Mesothelial cell of epicardium (in vitro differentiated cells): ENCODE results near the gene SMIM35. TPM values are rescaled to one million over a fixed set of nuclear protein-coding genes. Genes with fewer than 3 reads are reported as not detected.

Source experiments
- DNase-seq, 2 experiments: peaks; one replicate each; pipeline ENCODE4 v3.0.0; 2021; ENCODE audit warnings: low spot score in 2 of 2; ENCODE audit not compliant: unreplicated experiment in 2 of 2
- H3K27ac Mint-ChIP-seq: 2 replicates; pipeline ENCODE4 v1.8.0; 2021; ENCODE audit warnings: mixed read lengths
- H3K27me3 Mint-ChIP-seq: 2 replicates; pipeline ENCODE4 v1.8.0; 2021; ENCODE audit warnings: low read depth, mixed read lengths
- H3K36me3 Mint-ChIP-seq: 2 replicates; pipeline ENCODE4 v1.8.0; 2021; ENCODE audit warnings: mixed read lengths
- H3K4me1 Mint-ChIP-seq: 2 replicates; pipeline ENCODE4 v1.8.0; 2021; ENCODE audit warnings: mixed read lengths
- H3K4me3 Mint-ChIP-seq: 2 replicates; pipeline ENCODE4 v1.8.0; 2021; ENCODE audit warnings: mild to moderate bottlenecking, moderate library complexity, mixed read lengths
- H3K9me3 Mint-ChIP-seq: 2 replicates; pipeline ENCODE4 v1.8.0; 2021; ENCODE audit warnings: mixed read lengths
- total RNA-seq: library from RNA; stranded (reverse); gene quantifications from 3 replicates; pipeline ENCODE4 v1.2.1, GENCODE V29; 2021
- TF ChIP-seq, protein P1 (sequence below): fragments of 200-600 bp; sonication (generic); IDR thresholded peaks from one replicate; pipeline ENCODE4 v1.5.0; 2021; ENCODE audit warnings: antibody characterized with exemption; ENCODE audit not compliant: unreplicated experiment

SMIM35 gene
- total RNA-seq, 1 donor from 2014 or later: not detected

DNA sequence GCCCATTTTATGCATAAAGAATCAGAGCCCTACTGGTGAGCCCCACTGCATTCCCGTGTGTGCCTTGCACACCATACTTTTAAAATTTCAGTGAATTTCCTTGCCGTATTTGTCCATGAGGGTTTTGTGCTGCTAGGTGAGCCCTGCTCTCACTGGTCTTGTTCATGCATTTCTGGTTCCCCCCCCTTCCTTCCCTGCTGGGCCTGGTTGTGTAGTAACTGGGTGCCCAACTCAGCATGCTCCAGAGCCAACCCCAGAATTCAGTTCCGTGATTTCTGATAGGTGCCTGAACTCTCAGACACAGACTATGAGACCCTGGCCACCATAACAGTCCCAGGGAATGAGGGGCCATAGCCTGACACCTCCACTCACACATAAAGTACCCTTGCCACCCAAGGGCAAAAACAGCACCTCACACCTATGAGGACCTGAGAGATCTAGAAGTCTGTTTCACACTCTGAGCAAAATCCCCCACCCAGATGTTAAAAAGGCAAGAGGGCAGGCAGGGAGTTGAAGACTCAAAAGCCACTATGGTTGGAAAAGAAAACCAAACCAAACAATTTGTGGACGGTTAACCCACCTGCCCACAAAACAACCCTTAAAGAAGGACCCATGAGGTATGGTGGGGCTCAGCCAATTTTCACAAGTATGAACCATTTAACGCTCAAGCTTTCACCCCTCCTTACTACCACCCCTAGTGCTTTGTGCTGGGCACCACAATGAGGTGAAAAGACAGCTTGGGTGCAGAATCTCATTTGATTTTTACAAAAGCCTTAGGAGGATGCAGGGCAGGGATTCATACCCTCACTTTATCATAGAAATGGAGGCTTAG is 117.4 kb downstream of the SMIM35 start:
- Mint-ChIP-seq H3K9me3 (no peaks in the 10 kb centered on the region), H3K36me3 (no peaks in the 10 kb centered on the region), H3K4me1 (peaks cover 3% of the 10 kb centered on the region), H3K27me3 (peaks cover 55% of the 10 kb centered on the region), H3K27ac (no peak overlapping the region), H3K4me3 (no peak overlapping the region)
- TF ChIP-seq, protein P1, sequence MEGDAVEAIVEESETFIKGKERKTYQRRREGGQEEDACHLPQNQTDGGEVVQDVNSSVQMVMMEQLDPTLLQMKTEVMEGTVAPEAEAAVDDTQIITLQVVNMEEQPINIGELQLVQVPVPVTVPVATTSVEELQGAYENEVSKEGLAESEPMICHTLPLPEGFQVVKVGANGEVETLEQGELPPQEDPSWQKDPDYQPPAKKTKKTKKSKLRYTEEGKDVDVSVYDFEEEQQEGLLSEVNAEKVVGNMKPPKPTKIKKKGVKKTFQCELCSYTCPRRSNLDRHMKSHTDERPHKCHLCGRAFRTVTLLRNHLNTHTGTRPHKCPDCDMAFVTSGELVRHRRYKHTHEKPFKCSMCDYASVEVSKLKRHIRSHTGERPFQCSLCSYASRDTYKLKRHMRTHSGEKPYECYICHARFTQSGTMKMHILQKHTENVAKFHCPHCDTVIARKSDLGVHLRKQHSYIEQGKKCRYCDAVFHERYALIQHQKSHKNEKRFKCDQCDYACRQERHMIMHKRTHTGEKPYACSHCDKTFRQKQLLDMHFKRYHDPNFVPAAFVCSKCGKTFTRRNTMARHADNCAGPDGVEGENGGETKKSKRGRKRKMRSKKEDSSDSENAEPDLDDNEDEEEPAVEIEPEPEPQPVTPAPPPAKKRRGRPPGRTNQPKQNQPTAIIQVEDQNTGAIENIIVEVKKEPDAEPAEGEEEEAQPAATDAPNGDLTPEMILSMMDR: no peak
- peak in 1 of 2 experiments; percentile 6 for DNase-seq

DNA sequence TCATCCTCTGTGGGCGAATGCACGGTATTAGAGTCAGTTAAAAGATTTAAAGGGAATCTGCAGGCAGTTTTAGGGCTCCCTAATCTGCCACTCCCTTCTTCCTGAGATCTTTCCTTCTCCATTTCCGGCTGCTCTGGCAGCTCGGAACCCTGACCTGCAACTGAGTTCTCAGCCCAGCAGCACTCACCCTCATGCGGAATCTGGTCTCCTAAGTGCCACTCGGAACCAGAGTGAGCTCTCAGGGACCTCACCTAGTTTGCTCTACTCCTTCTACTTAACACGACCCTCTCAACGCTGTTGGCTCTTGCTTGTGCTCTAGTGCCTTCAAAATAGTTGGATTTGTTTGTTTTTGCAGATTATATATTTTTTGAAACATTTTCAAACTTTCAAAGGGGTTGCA is 119.9 kb downstream of the SMIM35 start:
- DNase-seq: peak in 1 of 2 experiments; percentile 11
- H3K4me3 Mint-ChIP-seq: no peak overlapping the region
- H3K27me3 Mint-ChIP-seq: peaks cover 45% of the 10 kb centered on the region
- no peaks in the 10 kb centered on the region for H3K9me3 Mint-ChIP-seq
- no peaks in the 10 kb centered on the region for H3K4me1 Mint-ChIP-seq
- TF ChIP-seq, protein P1: no peak
- H3K27ac Mint-ChIP-seq: no peak overlapping the region
- no peaks in the 10 kb centered on the region for H3K36me3 Mint-ChIP-seq

DNA sequence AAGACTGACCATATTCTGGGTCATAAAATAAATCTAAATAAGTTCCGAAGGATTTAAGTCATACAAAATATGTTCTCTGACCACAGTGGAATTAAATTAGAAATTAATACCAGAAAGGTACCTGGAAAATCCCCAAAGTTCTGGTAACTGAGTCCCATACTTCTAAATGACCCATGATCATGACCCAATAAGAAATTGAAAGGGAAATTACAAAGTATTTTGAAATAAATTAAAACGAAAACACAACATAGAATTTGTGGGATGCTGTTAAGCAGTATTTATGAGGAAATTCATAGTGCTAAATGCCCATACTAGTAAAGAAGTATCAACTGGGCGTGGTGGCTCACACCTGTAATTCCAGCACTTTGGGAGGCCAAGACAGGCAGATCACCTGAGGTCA is 123.9 kb downstream of the SMIM35 start:
- no peaks in the 10 kb centered on the region for H3K4me1 Mint-ChIP-seq
- H3K9me3 Mint-ChIP-seq: no peaks in the 10 kb centered on the region
- no peak overlapping the region for H3K27ac Mint-ChIP-seq
- H3K4me3 Mint-ChIP-seq: no peak overlapping the region
- TF ChIP-seq, protein P1: no peak
- H3K27me3 Mint-ChIP-seq: peaks cover 39% of the 10 kb centered on the region
- DNase-seq: no peak
- H3K36me3 Mint-ChIP-seq: no peaks in the 10 kb centered on the region

DNA sequence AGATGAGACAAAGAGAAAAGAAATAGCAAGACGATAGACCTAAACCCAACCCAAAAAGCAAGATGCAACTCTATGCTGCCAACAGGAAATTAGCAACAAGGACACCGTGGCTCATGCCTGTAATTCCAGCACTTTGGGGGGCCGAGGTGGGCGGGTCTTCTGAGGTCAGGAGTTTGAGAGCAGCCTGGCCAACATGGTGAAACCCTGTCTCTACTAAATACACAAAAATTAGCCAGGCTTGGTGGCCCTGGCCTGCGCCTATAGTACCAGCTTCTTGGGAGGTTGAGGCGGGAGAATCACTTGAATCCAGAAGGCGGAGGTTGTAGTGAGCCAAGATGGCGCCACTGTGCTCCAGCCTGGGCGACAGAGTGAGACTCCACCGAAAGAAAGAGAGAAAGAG is 124.9 kb downstream of the SMIM35 start:
- Mint-ChIP-seq H3K36me3 (no peaks in the 10 kb centered on the region), H3K4me1 (no peaks in the 10 kb centered on the region), H3K27ac (no peak overlapping the region), H3K4me3 (no peak overlapping the region), H3K9me3 (peaks cover 5% of the 10 kb centered on the region), H3K27me3 (peaks cover 42% of the 10 kb centered on the region)
- no peak for DNase-seq
- TF ChIP-seq, protein P1: no peak

DNA sequence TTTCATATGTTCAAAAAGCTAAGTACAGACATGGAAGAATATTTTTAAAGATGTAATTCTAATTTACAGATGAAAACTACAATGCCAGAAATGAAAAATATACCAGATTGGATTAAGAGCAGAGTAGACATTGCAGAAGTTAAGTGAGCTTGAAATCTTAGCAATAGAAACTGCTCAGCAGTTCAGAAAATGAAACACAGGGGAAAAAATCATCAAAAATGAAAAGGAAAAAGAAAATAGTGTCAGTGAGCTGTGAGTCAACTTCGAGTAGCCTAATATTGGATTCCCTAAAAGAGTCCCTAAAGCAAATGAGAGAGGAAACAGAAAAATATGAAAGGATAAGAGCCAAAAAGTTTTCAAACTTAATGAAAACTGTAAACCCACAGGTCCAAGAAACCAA is 126.4 kb downstream of the SMIM35 start:
- peaks cover 42% of the 10 kb centered on the region for H3K27me3 Mint-ChIP-seq
- no peaks in the 10 kb centered on the region for H3K4me1 Mint-ChIP-seq
- TF ChIP-seq, protein P1: no peak
- H3K4me3 Mint-ChIP-seq: no peak overlapping the region
- DNase-seq: no peak
- peaks cover 11% of the 10 kb centered on the region for H3K9me3 Mint-ChIP-seq
- no peaks in the 10 kb centered on the region for H3K36me3 Mint-ChIP-seq
- no peak overlapping the region for H3K27ac Mint-ChIP-seq
